ELR (cell line): Measurements from ENCODE around the gene CYTH3.
"Not testable (repeated sequence)": the region's sequence is repeated elsewhere in the genome, so short reads cannot be mapped to it uniquely, and the experiment has no call there.

Experiments
- DNase-seq: peaks from one replicate; pipeline ENCODE4 v3.0.0-alpha.2; 2015; ENCODE audit warnings: low read depth

The CYTH3 gene

GRCh38 chr7:6153646-6154541 is 118.5 kb downstream of the CYTH3 start:
- no peak for DNase-seq

GRCh38 chr7:6151994-6152735 is 120.3 kb downstream of the CYTH3 start:
- no peak for DNase-seq

DNA sequence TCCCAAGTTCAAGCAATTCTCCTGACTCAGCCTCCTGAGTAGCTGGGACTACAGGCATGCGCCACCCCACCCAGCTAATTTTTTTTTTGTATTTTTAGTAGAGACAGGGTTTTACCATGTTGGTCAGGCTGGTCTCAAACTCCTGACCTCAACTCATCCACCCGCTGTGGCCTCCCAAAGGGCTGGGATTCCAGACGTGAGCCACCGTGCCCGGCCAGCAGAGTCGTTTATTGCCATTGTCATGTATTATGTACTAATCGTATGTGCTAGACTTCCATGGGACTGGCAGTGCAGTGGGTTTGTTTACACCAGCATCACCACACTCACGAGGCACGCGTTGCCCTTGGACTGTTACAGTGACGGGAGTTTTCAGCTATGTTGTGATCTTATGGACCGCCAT is 120.9 kb downstream of the CYTH3 start:
- not testable (repeated sequence) for DNase-seq

DNA sequence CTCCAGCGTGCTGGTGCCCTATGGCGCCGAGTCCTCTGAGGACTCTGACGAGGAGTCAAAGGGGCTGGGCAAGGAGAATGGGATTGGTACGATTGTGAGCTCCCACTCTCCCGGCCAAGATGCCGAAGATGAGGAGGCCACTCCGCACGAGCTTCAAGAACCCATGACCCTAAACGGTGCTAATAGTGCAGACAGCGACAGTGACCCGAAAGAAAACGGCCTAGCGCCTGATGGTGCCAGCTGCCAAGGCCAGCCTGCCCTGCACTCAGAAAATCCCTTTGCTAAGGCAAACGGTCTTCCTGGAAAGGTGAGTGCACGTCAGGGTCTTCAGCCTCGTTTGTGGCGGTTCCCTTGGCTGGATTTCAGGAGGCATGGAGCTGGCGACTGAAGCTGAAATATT is 122.4 kb downstream of the CYTH3 start:
- DNase-seq: no peak

GRCh38 chr7:6148724-6149360 is 123.6 kb downstream of the CYTH3 start:
- DNase-seq: no peak

GRCh38 chr7:6147627-6148026 is 124.8 kb downstream of the CYTH3 start:
- no peak for DNase-seq

GRCh38 chr7:6146666-6147065 is 125.8 kb downstream of the CYTH3 start:
- no peak for DNase-seq

DNA sequence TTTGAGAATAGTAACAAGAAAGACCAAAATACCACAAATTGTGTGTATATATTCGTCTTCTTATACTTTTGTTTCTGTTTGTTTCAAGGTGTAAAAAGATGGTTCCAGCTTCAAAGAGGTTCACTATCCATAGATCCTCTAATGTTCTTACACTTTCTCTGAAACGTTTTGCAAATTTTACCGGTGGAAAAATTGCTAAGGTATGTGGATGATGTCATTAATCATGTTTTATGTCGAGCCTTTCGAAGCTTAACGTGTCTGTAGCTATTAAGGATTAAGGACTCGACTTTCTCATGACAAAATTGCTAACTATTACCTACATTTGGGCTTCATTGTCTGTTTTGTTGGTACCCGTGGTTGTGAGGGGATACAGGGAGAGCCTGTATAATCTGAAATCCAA is 128.4 kb downstream of the CYTH3 start:
- DNase-seq: no peak

GRCh38 chr7:6142871-6143380 is 129.5 kb downstream of the CYTH3 start:
- no peak for DNase-seq

DNA sequence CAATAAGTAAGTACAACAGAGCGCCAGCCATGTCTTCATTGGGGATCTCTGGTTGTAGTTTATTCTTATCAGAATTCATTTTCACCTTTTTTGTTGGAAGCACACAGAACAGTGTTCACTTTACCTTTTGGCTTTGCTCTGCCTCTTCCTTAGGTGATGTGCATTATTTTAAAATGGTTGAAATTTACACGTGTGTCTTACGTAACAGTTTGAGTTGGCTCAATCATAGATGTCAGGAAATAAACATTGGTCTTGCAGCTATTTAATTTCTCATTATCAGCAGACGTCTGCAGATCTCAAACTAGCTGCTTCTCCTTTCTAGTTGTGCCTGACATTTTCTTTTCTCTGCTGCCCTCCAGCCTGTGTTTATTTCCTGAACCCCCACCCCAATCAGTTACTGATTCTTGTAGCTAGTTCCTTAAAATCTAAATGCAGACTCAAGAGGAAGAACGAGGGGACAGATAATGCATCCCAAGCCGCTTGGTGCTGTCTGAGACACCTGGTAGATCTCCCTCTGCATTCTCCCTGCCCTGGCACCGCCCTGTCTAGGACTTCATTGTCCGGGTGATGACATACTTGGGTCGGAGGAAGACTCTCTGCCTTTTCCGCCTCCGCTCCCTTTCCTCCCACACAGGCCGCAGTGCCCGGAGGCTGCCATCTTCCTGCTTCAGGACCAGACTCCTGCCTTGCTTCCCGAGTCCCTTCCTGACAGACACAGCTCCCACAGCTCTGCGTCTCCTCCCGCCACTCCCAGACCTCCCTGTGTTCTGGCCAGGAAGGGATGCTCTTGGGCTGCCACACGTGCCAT is 133.0 kb downstream of the CYTH3 start:
- DNase-seq: no peak

GRCh38 chr7:6136475-6136874 is 135.9 kb downstream of the CYTH3 start:
- no peak for DNase-seq

DNA sequence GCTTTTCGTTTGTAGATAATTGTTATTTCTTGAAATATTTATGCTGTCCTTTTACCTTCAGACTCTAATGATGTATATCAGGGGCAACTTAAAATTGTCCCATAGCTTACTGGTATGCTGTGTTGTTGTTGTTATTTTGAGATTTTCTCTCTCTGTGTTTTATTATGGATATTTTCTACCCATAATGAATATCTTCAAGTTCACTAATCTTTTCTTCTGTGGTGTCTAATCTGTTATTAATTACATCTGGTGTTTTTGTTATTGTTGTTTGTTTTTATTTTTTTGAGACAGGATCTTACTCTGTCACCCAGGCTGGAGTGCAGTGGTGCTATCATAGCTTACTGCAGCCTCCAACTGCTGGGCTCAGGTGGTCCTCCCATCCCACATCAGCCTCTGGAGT is 139.2 kb downstream of the CYTH3 start:
- no peak for DNase-seq

- DNase-seq: no peak
Observed at GRCh38 chr7:6130007-6130587, 142.3 kb downstream of the CYTH3 start.

GRCh38 chr7:6128205-6128604 is 144.2 kb downstream of the CYTH3 start:
- no peak for DNase-seq

GRCh38 chr7:6127110-6127490 is 145.3 kb downstream of the CYTH3 start:
- DNase-seq: no peak

- DNase-seq: no peak
Observed at GRCh38 chr7:6123843-6124242, 148.6 kb downstream of the CYTH3 start.

DNA sequence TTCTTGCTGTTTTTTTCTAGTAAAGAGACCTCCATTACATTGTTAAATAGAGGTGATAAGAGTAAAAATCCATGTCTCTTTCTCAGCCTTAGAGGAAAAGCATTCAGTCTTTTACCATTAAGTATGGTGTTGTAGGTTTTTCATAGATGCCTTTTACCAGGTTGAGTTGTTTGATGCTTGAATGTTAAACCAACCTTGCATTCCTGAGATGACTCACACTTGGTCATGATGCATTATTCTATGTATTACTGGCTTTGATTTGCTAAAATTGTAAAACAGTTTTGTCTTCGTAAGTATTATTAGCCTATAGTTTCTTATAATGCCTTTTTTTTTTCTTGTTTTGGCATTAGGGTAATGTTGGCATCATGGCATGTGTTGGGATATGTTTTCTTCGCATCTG is 151.3 kb downstream of the CYTH3 start:
- peak; percentile 71 for DNase-seq

- DNase-seq: no peak
Observed at GRCh38 chr7:6117533-6117932, 154.9 kb downstream of the CYTH3 start.

DNA sequence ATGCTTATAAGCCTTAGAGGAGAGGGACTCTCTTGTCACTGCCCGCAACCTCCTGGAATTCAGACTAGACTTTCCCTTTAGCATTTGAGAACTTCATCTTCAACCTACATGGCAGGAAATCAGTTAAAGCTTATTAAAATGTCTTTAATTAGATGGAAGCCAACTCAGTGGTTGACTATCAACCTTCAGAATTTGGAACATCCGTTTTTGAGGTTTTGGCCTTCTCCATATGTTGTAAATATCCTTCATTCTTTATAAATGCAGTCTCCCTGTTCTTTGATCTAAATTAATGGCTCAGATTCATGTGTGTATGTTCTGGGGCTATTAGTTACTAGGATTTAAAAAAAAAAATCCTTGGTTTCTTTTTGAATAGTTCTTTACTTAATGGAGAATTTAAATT is 156.2 kb downstream of the CYTH3 start:
- DNase-seq: no peak
